HL-60/S4 treated with retinoic acid at 250 ng/mL for 4 days and 3 days (cell line): ENCODE measurements around the gene SOX11.
"Not testable (repeated sequence)": the region's sequence is repeated elsewhere in the genome, so short reads cannot be mapped to it uniquely, and the experiment has no call there.

Experiments used
- in situ Hi-C: fragments of 300-500 bp; cut with MboI; formaldehyde crosslinking; loops from 2 replicates; pipeline ENCODE4 v1.7.0; 2022; ENCODE audit warnings: low sequenced_read_pairs

Gene SOX11

DNA sequence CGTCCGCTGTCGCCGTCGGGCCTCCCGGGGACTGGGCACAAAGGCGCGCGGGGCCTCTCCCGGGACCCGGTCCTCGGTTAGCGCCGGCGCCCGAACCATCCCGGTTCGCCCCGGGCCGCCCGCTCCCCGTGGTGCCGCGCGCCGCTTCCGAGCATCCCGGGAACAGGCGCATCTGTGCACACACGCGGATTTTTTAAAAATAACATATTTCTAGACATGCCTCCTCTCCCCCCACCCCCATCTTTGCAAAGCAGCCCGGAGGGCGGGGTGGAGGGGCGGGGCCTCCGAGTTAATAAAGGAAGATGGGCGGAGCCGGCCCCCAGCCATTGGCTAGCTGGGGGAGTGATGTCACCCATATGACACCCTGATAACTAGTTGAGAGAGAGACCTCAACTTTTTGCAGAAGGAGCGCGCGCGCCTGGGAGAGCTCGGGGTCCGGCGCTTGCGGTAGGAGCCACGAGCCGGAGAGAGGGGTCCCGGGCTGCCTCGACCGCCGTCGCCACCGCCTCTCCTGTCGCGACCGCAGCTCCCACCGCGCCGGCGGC is at the start of gene SOX11:
SOX11 (plus strand) TSS at position 400 of the 545 bp plus-strand sequence. CDS start 338 bp downstream, outside the sequence.
- in situ Hi-C loops, result no loop called here

DNA sequence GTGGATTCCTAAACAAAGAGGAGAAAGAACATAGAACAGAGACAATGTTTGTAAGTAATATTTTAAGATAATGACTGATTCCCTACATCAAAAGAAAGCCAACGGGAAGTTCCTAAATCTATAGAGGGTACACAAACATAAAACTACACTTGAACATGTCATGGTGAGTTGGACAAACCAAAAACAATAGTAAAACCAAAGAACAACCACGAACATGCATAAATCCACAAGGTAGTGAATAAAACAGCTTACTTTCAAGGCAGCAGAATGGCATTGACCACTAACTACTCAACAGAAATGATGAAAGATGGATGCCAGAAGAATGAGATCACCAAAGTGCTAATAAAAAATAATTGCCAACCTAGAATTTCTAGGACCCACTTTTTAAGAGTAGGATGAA is 39.5 kb upstream of the SOX11 start:
- in situ Hi-C loops, result not testable (repeated sequence)

DNA sequence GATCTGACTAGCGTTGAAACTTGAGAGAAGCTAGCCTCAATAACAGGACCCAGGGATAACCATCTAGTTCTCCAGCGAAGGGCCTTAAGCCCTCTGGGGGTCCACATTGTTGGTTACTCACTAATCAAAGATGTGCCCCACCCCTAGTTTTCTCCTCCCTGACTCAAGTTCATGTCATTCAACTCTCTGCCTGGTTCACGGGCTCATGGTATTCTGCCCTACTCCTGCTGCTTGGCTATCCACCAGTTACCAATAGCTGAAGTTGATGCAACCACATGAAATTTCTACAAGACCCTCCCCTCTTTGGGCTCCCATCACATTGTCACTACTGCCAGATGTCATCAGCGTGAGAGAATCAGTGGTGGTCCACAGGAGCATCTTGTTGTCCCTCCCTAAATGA is 38.4 kb upstream of the SOX11 start:
- in situ Hi-C loops, result not testable (repeated sequence)

DNA sequence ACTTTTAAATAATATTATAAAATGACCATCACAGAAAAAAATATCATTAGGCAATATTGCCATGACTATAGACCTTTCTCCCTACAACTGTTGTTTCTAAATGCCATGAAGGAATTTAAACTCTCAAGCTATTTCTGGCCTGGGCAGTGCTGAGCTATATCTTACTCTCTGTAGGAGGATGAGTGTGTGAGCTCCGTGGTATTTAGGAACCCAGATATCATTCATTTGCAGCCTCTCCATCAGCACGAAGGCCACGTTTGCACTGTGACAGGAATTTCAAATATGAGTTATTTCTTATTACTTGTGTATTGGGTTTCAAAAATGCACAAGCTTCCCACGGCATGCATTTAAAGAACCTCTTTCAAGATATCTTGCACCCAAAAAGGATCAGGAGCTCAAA is 35.0 kb upstream of the SOX11 start:
- in situ Hi-C loops, result no loop called here

DNA sequence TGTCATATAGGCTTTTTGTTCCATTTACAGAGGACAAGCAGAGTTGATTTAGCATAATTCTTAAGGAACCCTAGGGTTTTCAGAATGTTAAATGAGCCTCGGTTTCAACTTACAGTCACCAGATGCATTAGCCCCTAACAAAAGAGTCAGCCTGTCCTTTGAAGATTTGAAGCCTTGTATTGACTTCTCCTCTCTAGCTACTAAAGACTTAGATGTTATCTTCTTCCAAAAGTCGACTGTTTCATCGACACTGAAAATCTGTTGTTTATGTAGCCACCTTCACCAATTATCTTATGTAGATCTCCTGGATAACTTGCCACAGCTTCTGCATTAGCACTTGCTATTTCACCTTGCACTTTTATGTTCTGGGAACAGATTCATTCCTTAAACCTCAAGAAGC is 31.6 kb upstream of the SOX11 start:
- in situ Hi-C loops, result no loop called here

GRCh38 chr2:5661362-5661761 is 30.8 kb upstream of the SOX11 start:
- in situ Hi-C loops, result no loop called here

DNA sequence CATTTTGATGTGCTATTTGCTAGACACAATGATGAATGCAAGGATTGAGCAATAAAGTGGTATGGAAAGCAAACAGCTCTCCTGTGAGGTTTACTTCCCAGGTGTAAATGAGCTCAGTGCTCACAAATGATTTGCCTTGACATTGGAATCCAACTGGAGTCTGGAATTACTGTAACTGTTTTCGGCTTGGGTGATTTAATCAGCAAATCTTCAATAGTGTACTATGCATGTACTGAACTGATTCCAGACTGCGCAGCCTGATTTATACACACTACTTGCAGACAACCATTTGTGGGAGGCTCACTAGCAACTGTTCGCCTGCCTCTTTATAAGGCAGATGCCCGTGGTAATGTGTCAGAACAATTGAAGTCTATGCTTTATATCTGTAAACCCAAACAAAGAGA is 27.9 kb upstream of the SOX11 start:
- in situ Hi-C loops, result no loop called here

DNA sequence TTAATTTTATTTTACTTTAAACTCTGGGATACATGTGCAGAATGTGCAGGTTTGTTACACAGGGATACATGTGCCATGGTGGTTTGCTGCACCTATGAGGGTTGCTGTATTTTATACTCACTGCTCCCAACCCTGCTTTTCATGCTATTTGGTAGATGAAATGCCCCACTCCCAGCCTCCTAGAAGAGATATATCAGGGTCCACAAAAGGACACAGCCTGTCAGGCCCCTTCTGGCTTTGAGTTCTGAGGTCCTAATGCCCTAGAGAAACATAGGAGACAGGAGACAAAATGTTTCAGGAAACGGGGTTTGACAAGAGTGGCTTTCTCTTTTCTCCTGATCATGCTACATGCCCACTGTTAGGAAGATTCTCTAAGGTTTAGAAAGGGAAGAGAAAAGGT is 27.1 kb upstream of the SOX11 start:
- in situ Hi-C loops, result no loop called here

- in situ Hi-C loops, result no loop called here
Observed at GRCh38 chr2:5666798-5667197, 25.4 kb upstream of the SOX11 start.

- in situ Hi-C loops, result not testable (repeated sequence)
Observed at GRCh38 chr2:5667655-5668054, 24.5 kb upstream of the SOX11 start.

DNA sequence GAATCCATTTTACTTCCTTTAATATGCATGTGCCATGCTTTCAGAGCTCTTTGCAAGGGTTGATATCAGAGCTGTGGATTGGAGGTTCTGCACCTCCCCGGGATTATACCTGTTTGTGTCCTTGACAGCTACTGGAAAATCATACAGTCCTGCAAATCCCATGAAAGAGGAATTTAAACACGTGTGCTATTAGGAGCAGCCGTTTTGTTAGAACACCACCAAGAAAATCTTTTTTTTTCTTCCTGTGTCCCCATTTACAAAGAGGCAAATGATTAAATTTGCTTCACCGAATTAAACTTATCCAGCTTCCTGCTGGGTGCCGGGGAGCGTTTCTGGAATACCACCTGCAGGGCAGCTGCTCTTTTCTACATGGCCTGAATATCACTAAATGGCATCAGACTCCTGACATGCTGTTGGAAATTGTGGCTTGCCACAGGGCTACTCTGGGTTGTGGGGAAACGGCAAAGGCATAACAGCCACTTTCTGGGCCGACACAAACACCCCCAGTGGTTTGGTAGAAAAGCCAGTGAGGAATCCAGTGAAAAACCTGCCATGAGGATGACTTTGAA is 23.4 kb upstream of the SOX11 start:
- in situ Hi-C loops, result no loop called here

GRCh38 chr2:5672749-5673144 is 19.4 kb upstream of the SOX11 start:
- in situ Hi-C loops, result no loop called here

GRCh38 chr2:5673145-5674025 is 18.8 kb upstream of the SOX11 start:
- in situ Hi-C loops, result no loop called here

DNA sequence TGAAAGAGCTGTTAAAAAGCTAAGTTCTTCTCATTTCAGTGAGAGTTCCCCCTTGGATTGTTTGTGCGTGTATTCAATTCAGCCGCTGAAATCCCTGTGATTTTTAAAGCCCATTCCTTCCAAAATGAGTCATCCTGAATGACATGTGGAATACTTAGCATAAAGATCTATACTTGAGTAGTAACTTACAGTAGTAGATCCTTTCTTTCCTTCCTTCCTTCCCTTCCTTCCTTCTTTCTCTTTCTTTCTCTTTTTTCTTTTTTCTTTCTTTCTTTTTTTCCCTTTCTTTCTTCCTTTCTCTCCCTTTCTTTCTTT is 18.2 kb upstream of the SOX11 start:
- in situ Hi-C loops, result no loop called here

- in situ Hi-C loops, result no loop called here
Observed at GRCh38 chr2:5677133-5677532, 15.1 kb upstream of the SOX11 start.

DNA sequence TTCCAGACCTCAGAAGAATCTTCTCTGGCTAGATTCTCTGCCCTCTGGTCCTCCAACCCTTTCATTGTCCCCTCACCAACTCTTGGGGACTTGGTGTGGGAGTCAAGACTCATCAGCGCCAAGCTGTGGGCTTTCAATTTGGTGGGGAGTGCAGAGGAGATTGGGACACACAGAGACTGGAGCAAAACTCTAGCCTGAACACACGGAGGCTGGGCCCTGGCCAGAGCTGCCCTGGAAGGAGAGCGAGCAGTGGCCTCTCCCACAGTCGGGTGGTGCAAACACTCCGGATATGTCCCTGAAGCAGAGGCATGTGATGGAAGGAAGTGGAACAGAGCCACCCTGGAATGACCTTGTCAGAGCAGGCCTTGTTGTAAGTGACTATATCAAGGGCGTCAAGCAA is 8.7 kb upstream of the SOX11 start:
- in situ Hi-C loops, result no loop called here

GRCh38 chr2:5685225-5685624 is 7.0 kb upstream of the SOX11 start:
- in situ Hi-C loops, result no loop called here

GRCh38 chr2:5686068-5686467 is 6.1 kb upstream of the SOX11 start:
- in situ Hi-C loops, result no loop called here

DNA sequence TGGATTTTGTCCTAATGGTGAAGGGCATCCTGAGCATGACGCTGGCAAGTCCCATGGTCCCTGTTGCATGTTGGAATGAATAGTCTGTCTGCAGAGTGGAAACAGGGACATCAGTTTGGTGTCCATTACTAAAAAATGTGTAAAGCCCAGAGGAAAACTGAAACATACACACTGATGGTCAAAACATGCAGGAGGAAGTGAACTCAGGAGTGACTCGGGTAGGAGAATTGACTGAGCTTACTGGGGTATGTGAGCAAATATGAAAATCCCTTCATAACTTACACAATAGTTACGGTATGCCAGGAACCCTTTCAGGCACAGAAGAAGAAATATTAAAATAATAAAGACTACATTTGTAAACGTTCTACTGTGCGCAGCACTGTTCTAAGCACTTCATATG is 5.6 kb upstream of the SOX11 start:
- in situ Hi-C loops, result no loop called here

GRCh38 chr2:5689750-5690149 is 2.4 kb upstream of the SOX11 start:
- in situ Hi-C loops, result no loop called here

DNA sequence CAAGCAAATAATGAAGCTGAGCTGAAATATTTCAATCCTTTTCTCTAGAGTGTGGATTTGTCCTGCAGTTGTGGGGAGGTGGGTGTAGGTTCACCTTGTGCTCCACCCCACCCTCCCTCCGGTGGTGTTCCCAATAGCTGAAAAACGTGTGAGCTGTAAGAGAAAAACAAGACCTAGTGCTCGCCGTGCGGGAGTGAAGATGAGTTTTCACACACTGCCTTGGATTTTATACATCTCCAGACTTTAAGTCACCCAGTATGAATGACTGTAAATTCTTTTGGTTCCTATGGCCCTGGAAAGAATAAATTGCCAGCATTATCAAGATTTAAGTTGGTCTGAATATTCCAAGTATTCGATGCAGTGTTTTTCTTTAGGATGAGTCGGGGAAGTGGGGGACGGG is 1.9 kb upstream of the SOX11 start:
- in situ Hi-C loops, result no loop called here

DNA sequence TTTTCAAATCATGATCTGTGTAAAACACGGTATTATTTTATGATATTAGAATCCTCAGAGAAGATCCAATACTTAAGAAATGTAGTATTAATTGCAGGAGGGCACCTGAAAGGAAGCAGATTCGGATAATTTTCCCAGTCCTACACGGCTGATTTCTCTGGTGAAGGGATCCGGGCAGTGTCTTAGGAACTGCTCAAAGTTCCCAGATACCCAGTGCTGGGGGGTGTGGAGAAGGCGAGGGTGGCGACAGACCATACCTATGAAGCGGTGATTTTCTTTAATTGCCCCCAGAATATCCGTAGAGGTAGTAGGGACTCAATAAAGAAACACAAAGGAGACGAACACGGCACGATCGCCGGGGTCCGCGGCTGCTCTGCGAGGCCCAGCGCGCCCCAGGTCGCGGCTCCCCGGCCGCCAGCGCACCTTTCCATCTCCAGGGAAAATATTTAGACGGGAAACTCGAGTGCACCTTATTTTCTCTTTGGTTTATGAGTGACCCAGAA is 1.4 kb upstream of the SOX11 start:
- in situ Hi-C loops, result no loop called here
